IMR-90 (cell line): ENCODE results near the gene SIN3B. TPM values are rescaled to one million over a fixed set of nuclear protein-coding genes. Genes with fewer than 3 reads are reported as not detected.

ENCODE experiments used
- ATAC-seq: fragments of 200-7000 bp; cut with Tn5 transposase; 2 replicates; pipeline ENCODE4 v1.9.1; 2020; ENCODE audit warnings: low read depth, mild to moderate bottlenecking, moderate library complexity
- BruUV-seq: library from RNA; stranded (reverse); fragments of 400-500 nt; replicated peaks from 2 replicates; lab custom pipeline; 2021; lab: Mats Ljungman, UMichigan
- CTCF ChIA-PET: fragments of 300-600 bp; formaldehyde crosslinking; extraction: SDS; loops from one replicate; lab custom pipeline; 2021; ENCODE audit warnings: antibody characterized with exemption; lab: Yijun Ruan, JAX
- POLR2A ChIA-PET: fragments of 300-600 bp; sonication (Branson Sonifier 250); formaldehyde crosslinking; loops from one replicate; lab custom pipeline; 2022; ENCODE audit warnings: antibody characterized with exemption; ENCODE audit not compliant: unreplicated experiment; lab: Charles Lee
- DNase-seq: peaks from one replicate; pipeline ENCODE4 v3.0.0; 2013
- H2AFZ ChIP-seq: replicated peaks from 2 replicates; pipeline ENCODE3; 2013; ENCODE audit warnings: low read length, mild to moderate bottlenecking; ENCODE audit not compliant: poor library complexity
- H2AK5ac ChIP-seq: 2 replicates; pipeline ENCODE4 v1.6.1; 2013; ENCODE audit warnings: low read depth, low read length, inconsistent platforms
- H2AK9ac ChIP-seq: replicated peaks from 2 replicates; pipeline ENCODE3; 2013; ENCODE audit warnings: mild to moderate bottlenecking, low read depth, low read length, moderate library complexity; ENCODE audit not compliant: poor library complexity
- H2BK120ac ChIP-seq: 2 replicates; pipeline ENCODE4 v1.6.1; 2013; ENCODE audit warnings: low read depth, low read length, inconsistent platforms
- H2BK15ac ChIP-seq: 3 replicates; pipeline ENCODE4 v1.6.1; 2013; ENCODE audit warnings: low read depth, low read length, inconsistent platforms
- H2BK20ac ChIP-seq: 2 replicates; pipeline ENCODE4 v1.6.1; 2013; ENCODE audit warnings: low read depth, mild to moderate bottlenecking, inconsistent platforms, low read length, moderate library complexity
- H2BK5ac ChIP-seq: 2 replicates; pipeline ENCODE4 v1.6.1; 2013; ENCODE audit warnings: mild to moderate bottlenecking, low read depth, low read length, inconsistent platforms; ENCODE audit not compliant: poor library complexity, severe bottlenecking
- H3K14ac ChIP-seq: replicated peaks from 2 replicates; pipeline ENCODE4 v1.6.1; 2013; ENCODE audit warnings: low read depth, low read length, inconsistent platforms
- H3K18ac ChIP-seq: 2 replicates; pipeline ENCODE4 v1.6.1; 2013; ENCODE audit warnings: low read depth, low read length, control low read depth
- H3K23ac ChIP-seq: 2 replicates; pipeline ENCODE4 v1.6.1; 2013; ENCODE audit warnings: low read depth, low read length, inconsistent platforms
- H3K27ac ChIP-seq: 2 replicates; pipeline ENCODE4 v1.5.1; 2013; ENCODE audit warnings: mild to moderate bottlenecking, control low read depth, low read length; ENCODE audit not compliant: insufficient read depth
- H3K27me3 ChIP-seq: 2 replicates; pipeline ENCODE4 v1.6.1; 2013; ENCODE audit warnings: low read length; ENCODE audit not compliant: control insufficient read depth, insufficient read depth
- H3K36me3 ChIP-seq: 2 replicates; pipeline ENCODE4 v1.6.1; 2013; ENCODE audit warnings: low read length, mixed read lengths; ENCODE audit not compliant: control insufficient read depth, insufficient read depth
- H3K4ac ChIP-seq: 2 replicates; pipeline ENCODE4 v1.6.1; 2013; ENCODE audit warnings: low read depth, low read length, inconsistent platforms
- H3K4me1 ChIP-seq: 2 replicates; pipeline ENCODE4 v1.6.1; 2013; ENCODE audit warnings: low read length, mixed read lengths; ENCODE audit not compliant: control insufficient read depth, insufficient read depth
- H3K4me2 ChIP-seq: 2 replicates; pipeline ENCODE4 v1.6.1; 2013; ENCODE audit warnings: low read depth, mild to moderate bottlenecking, control low read depth, low read length, moderate library complexity
- H3K4me3 ChIP-seq: 2 replicates; pipeline ENCODE4 v1.5.1; 2013; ENCODE audit warnings: low read depth, mild to moderate bottlenecking, control low read depth, low read length, moderate library complexity; ENCODE audit not compliant: insufficient read depth
- H3K56ac ChIP-seq: 2 replicates; pipeline ENCODE4 v1.6.1; 2013; ENCODE audit warnings: low read length, inconsistent platforms; ENCODE audit not compliant: insufficient read depth; ENCODE audit errors: extremely low read depth
- H3K79me1 ChIP-seq, 2 experiments: 2 replicates each; pipeline ENCODE4 v1.6.1; 2013; ENCODE audit warnings: low read length in 2 of 2, inconsistent platforms in 1 of 2, low read depth in 1 of 2
- H3K9ac ChIP-seq: 2 replicates; pipeline ENCODE4 v1.6.1; 2013; ENCODE audit warnings: low read depth, low read length, control low read depth
- H3K9me1 ChIP-seq: 2 replicates; pipeline ENCODE4 v1.6.1; 2013; ENCODE audit warnings: low read length, inconsistent platforms; ENCODE audit not compliant: insufficient read depth
- H3K9me3 ChIP-seq: 2 replicates; pipeline ENCODE4 v1.6.1; 2013; ENCODE audit warnings: low read length; ENCODE audit not compliant: control insufficient read depth, insufficient read depth
- H4K20me1 ChIP-seq: 2 replicates; pipeline ENCODE4 v1.6.1; 2013; ENCODE audit warnings: low read length, inconsistent platforms; ENCODE audit not compliant: insufficient read depth
- H4K5ac ChIP-seq: 2 replicates; pipeline ENCODE4 v1.6.1; 2013; ENCODE audit warnings: mild to moderate bottlenecking, low read depth, low read length, control low read depth
- H4K8ac ChIP-seq, 2 experiments: 2 replicates each; pipeline ENCODE4 v1.6.1; 2013; ENCODE audit warnings: low read depth in 2 of 2, low read length in 2 of 2, control low read depth in 1 of 2, inconsistent platforms in 1 of 2
- H4K91ac ChIP-seq: 2 replicates; pipeline ENCODE4 v1.6.1; 2013; ENCODE audit warnings: low read depth, low read length, inconsistent platforms; ENCODE audit not compliant: insufficient read depth
- BHLHE40 ChIP-seq: fragments of 150-350 bp; IDR thresholded peaks from 2 replicates; pipeline ENCODE4 v1.6.1; 2016; ENCODE audit warnings: mild to moderate bottlenecking, low read depth, low read length
- CEBPB ChIP-seq: IDR thresholded peaks from 2 replicates; pipeline ENCODE4 v1.6.1; 2012; ENCODE audit warnings: low read depth, low read length, improper control_type of control experiment
- CHD1 ChIP-seq: IDR thresholded peaks from 2 replicates; pipeline ENCODE4 v1.6.1; 2012; ENCODE audit warnings: low read depth, low read length, improper control_type of control experiment
- FOS ChIP-seq: fragments of 150-350 bp; IDR thresholded peaks from 2 replicates; pipeline ENCODE4 v1.6.1; 2016; ENCODE audit warnings: low read depth, low read length
- MAFK ChIP-seq: IDR thresholded peaks from 2 replicates; pipeline ENCODE4 v1.6.1; 2012; ENCODE audit warnings: low read depth, low read length, improper control_type of control experiment
- MAZ ChIP-seq: IDR thresholded peaks from 2 replicates; pipeline ENCODE4 v1.6.1; 2012; ENCODE audit warnings: low read depth, mild to moderate bottlenecking, low read length, improper control_type of control experiment, moderate library complexity, borderline replicate concordance
- MXI1 ChIP-seq: IDR thresholded peaks from 2 replicates; pipeline ENCODE4 v1.6.1; 2012; ENCODE audit warnings: low read depth, mild to moderate bottlenecking, low read length, moderate library complexity, borderline replicate concordance
- NFE2L2 ChIP-seq: fragments of 150-350 bp; IDR thresholded peaks from 2 replicates; pipeline ENCODE4 v1.6.1; 2016; ENCODE audit warnings: low read depth, mild to moderate bottlenecking, low read length
- POLR2A ChIP-seq: IDR thresholded peaks from 2 replicates; pipeline ENCODE4 v1.6.1; 2012; ENCODE audit warnings: mild to moderate bottlenecking, low read depth, low read length
- RAD21 ChIP-seq: IDR thresholded peaks from 2 replicates; pipeline ENCODE4 v1.6.1; 2012; ENCODE audit warnings: low read length, improper control_type of control experiment
- RCOR1 ChIP-seq: IDR thresholded peaks from 2 replicates; pipeline ENCODE4 v1.6.1; 2012; ENCODE audit warnings: mild to moderate bottlenecking, low read length, improper control_type of control experiment; ENCODE audit not compliant: insufficient replicate concordance
- RFX5 ChIP-seq: IDR thresholded peaks from 2 replicates; pipeline ENCODE4 v1.8.0; 2012; ENCODE audit warnings: low read depth, mild to moderate bottlenecking, low read length, moderate library complexity
- SMC3 ChIP-seq: fragments of 150-350 bp; IDR thresholded peaks from 2 replicates; pipeline ENCODE4 v1.6.1; 2016; ENCODE audit warnings: low read depth, mild to moderate bottlenecking, antibody characterized with exemption, low read length, moderate library complexity
- WGBS, 2 experiments: methylation state at CpG; one replicate each; pipeline versions ENCODE4 v1.1.5 to v1.1.7; 2013; ENCODE audit warnings: missing lambda C conversion rate in 2 of 2; ENCODE audit not compliant: insufficient read length in 1 of 2; ENCODE audit errors: extremely low coverage in 2 of 2; 5-methylcytosine and 5-hydroxymethylcytosine counted together
- dilution Hi-C: fragments of 300-500 bp; cut with HindIII; formaldehyde crosslinking; loops from one replicate; pipeline ENCODE4 v1.14.3; 2018; ENCODE audit warnings: low sequenced_read_pairs; ENCODE audit not compliant: unreplicated experiment
- in situ Hi-C: fragments of 300-500 bp; cut with MboI; formaldehyde crosslinking; loops from 3 replicates; pipeline ENCODE4 v1.14.3; 2019; ENCODE audit warnings: low sequenced_read_pairs, inconsistent platforms, mixed read lengths
- intact Hi-C: fragments of 100-400 bp; cut with micrococcal nuclease; formaldehyde crosslinking; loops from 2 replicates; pipeline ENCODE4 v1.10.0; 2022
- polyA plus RNA-seq, 3 experiments: library from polyadenylated mRNA; depleted of rRNA; stranded (reverse); fragments of >200 nt; gene quantifications; 2 replicates each; pipeline ENCODE4 v1.2.3, GENCODE V29; 2012; ENCODE audit warnings: low replicate concordance in 1 of 3
- total RNA-seq: library from RNA; depleted of rRNA; stranded (reverse); fragments of >200 nt; gene quantifications from 2 replicates; pipeline ENCODE4 v1.2.3, GENCODE V29; 2012
- TF ChIP-seq, protein P1 (sequence below): conservative IDR thresholded peaks from 2 replicates; pipeline ENCODE4 v1.5.1; 2012; ENCODE audit warnings: mild to moderate bottlenecking, low read depth, low read length, improper control_type of control experiment
- TF ChIP-seq, protein P2 (sequence below): fragments of 150-350 bp; IDR thresholded peaks from 2 replicates; pipeline ENCODE4 v1.6.1; 2017; ENCODE audit warnings: mild to moderate bottlenecking, antibody characterized with exemption, low read length, low read depth
- TF ChIP-seq, protein P3 (sequence below): fragments of 150-350 bp; IDR thresholded peaks from 2 replicates; pipeline ENCODE4 v1.6.1; 2016; ENCODE audit warnings: low read depth, mild to moderate bottlenecking, low read length, moderate library complexity, borderline replicate concordance

SIN3B gene
- total and polyA plus RNA-seq, 2 of the 4 experiments (the other 2 are of a cell fraction), result 7.9 to 40.0 TPM

DNA sequence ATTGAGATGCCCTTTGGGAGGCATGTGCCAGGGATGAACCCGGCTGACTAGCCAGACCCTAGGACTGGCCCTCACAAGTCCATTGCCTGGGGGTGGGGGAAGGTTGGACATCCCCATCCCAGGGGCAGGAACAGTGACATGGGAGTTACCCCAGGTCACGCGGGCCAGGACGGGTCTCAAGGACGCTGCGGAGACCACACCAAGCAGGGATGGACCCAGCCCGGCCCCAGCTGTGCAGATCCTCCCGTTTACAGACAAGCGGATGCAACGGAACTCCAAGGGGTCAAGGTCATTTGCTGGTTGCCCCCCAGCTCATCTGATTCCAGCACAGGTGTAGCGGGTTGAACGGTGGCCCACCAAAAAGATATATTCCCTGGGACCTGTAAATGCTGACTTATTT, 79.6 kb downstream of the SIN3B start:
- Histone ChIP-seq H3K27me3 (no peaks in the 10 kb centered on the region; the same call in 1 of the 2 replicates), H3K4me3 (no peak overlapping the region), H2BK120ac (no peak overlapping the region), H3K56ac (no peak overlapping the region), H3K9me1 (no peaks in the 10 kb centered on the region), H3K36me3 (no peaks in the 10 kb centered on the region), H3K4me2 (no peak overlapping the region), H4K8ac (no peak overlapping the region), H3K4ac (no peak overlapping the region), H3K79me1 (no peaks in the 10 kb centered on the region), H4K20me1 (no peaks in the 10 kb centered on the region), H3K14ac (no peak overlapping the region), H2AK5ac (no peak overlapping the region), H4K5ac (no peak overlapping the region), H3K4me1 (no peaks in the 10 kb centered on the region), H2AFZ (no peak overlapping the region), H2AK9ac (no peak overlapping the region), H4K91ac (no peak overlapping the region), H2BK20ac (no peak overlapping the region), H3K9me3 (peaks cover 16% of the 10 kb centered on the region), H3K27ac (no peak overlapping the region), H3K23ac (no peak overlapping the region), H3K18ac (no peak overlapping the region), H3K9ac (no peak overlapping the region), H2BK5ac (no peak overlapping the region), H2BK15ac (no peak overlapping the region)
- ChIA-PET CTCF (no interaction called here), POLR2A (no interaction called here)
- intact Hi-C loops, result no loop called here
- WGBS, 2 experiments, result 72% methylated on average over 12 of the region's 12 CpGs; no CpG with 5 or more reads in 1 of the 2 experiments
- no TSS peak for BruUV-seq
- dilution Hi-C loops, result no loop called here
- TF ChIP-seq CHD1 (no peak), RAD21 (no peak), MXI1 (no peak), RFX5 (no peak), POLR2A (no peak), NFE2L2 (no peak), SMC3 (no peak), CEBPB (no peak), RCOR1 (no peak), MAZ (no peak), BHLHE40 (no peak), FOS (no peak), MAFK (no peak)
- TF ChIP-seq, protein P1, sequence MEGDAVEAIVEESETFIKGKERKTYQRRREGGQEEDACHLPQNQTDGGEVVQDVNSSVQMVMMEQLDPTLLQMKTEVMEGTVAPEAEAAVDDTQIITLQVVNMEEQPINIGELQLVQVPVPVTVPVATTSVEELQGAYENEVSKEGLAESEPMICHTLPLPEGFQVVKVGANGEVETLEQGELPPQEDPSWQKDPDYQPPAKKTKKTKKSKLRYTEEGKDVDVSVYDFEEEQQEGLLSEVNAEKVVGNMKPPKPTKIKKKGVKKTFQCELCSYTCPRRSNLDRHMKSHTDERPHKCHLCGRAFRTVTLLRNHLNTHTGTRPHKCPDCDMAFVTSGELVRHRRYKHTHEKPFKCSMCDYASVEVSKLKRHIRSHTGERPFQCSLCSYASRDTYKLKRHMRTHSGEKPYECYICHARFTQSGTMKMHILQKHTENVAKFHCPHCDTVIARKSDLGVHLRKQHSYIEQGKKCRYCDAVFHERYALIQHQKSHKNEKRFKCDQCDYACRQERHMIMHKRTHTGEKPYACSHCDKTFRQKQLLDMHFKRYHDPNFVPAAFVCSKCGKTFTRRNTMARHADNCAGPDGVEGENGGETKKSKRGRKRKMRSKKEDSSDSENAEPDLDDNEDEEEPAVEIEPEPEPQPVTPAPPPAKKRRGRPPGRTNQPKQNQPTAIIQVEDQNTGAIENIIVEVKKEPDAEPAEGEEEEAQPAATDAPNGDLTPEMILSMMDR, result no peak
- TF ChIP-seq, protein P2, sequence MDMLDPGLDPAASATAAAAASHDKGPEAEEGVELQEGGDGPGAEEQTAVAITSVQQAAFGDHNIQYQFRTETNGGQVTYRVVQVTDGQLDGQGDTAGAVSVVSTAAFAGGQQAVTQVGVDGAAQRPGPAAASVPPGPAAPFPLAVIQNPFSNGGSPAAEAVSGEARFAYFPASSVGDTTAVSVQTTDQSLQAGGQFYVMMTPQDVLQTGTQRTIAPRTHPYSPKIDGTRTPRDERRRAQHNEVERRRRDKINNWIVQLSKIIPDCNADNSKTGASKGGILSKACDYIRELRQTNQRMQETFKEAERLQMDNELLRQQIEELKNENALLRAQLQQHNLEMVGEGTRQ, result no peak
- TF ChIP-seq, protein P3, sequence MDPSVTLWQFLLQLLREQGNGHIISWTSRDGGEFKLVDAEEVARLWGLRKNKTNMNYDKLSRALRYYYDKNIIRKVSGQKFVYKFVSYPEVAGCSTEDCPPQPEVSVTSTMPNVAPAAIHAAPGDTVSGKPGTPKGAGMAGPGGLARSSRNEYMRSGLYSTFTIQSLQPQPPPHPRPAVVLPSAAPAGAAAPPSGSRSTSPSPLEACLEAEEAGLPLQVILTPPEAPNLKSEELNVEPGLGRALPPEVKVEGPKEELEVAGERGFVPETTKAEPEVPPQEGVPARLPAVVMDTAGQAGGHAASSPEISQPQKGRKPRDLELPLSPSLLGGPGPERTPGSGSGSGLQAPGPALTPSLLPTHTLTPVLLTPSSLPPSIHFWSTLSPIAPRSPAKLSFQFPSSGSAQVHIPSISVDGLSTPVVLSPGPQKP, result no peak
- DNase-seq, result no peak
- in situ Hi-C loops, result no loop called here
- ATAC-seq, result no peak
